ENCODE data around the gene LRRC56.

The LRRC56 gene

GRCh38 chr11:536841-537621, at the start of gene LRRC56:
Gene LRRC56 (plus strand): TSS chr11:537527. CDS start chr11:540685, 3,158 bp downstream.
- FAIRE-seq: no peak

- FAIRE-seq: no peak
Observed at GRCh38 chr11:487571-488021, 49.7 kb upstream of the LRRC56 start.

GRCh38 chr11:488062-488461, 49.3 kb upstream of the LRRC56 start:
- no peak for FAIRE-seq

GRCh38 chr11:488579-488978, 48.7 kb upstream of the LRRC56 start:
- no peak for FAIRE-seq

- FAIRE-seq: no peak
Observed at GRCh38 chr11:488992-489391, 48.3 kb upstream of the LRRC56 start.

GRCh38 chr11:489610-490185, 47.6 kb upstream of the LRRC56 start:
- FAIRE-seq: no peak

GRCh38 chr11:490186-490929, 47.0 kb upstream of the LRRC56 start:
- FAIRE-seq: no peak

- FAIRE-seq: no peak
Observed at GRCh38 chr11:490930-491260, 46.4 kb upstream of the LRRC56 start.

- FAIRE-seq: no peak
Observed at GRCh38 chr11:491358-491757, 46.0 kb upstream of the LRRC56 start.

GRCh38 chr11:492427-493226, 44.7 kb upstream of the LRRC56 start:
- no peak for FAIRE-seq

- FAIRE-seq: no peak
Observed at GRCh38 chr11:494761-495536, 42.4 kb upstream of the LRRC56 start.

GRCh38 chr11:495537-495931, 41.8 kb upstream of the LRRC56 start:
- no peak for FAIRE-seq

GRCh38 chr11:496834-497564, 40.3 kb upstream of the LRRC56 start:
- FAIRE-seq: no peak

GRCh38 chr11:497565-498296, 39.6 kb upstream of the LRRC56 start:
- FAIRE-seq: no peak

- no peak for FAIRE-seq
Observed at GRCh38 chr11:498297-499181, 38.8 kb upstream of the LRRC56 start.

- FAIRE-seq: no peak
Observed at GRCh38 chr11:499201-500076, 37.9 kb upstream of the LRRC56 start.

- no peak for FAIRE-seq
Observed at GRCh38 chr11:501001-501682, 36.2 kb upstream of the LRRC56 start.

GRCh38 chr11:501683-502287, 35.5 kb upstream of the LRRC56 start:
- no peak for FAIRE-seq
